OCI-LY7 (cell line): ENCODE data around the gene NIM1K. TPM values are rescaled to one million over a fixed set of nuclear protein-coding genes. Genes with fewer than 3 reads are reported as not detected.

Source experiments
- BruUV-seq: library from RNA; stranded (reverse); fragments of 400-500 nt; replicated peaks from 2 replicates; lab custom pipeline; 2021; lab: Mats Ljungman, UMichigan
- CTCF ChIA-PET: fragments of 300-600 bp; sonication (Branson Sonifier 250); formaldehyde crosslinking; loops from one replicate; lab custom pipeline; 2022; ENCODE audit warnings: antibody characterized with exemption; ENCODE audit not compliant: unreplicated experiment; lab: Charles Lee
- POLR2A ChIA-PET: fragments of 300-600 bp; sonication (Branson Sonifier 250); formaldehyde crosslinking; loops from one replicate; lab custom pipeline; 2022; ENCODE audit warnings: antibody characterized with exemption; lab: Charles Lee
- DNase-seq: peaks from one replicate; pipeline ENCODE4 v3.0.0-alpha.2; 2015; ENCODE audit warnings: low spot score
- H2AFZ ChIP-seq: fragments of 200-600 bp; sonication (generic), shearing (Covaris generic); 2 replicates; pipeline ENCODE4 v1.6.1; 2014; ENCODE audit warnings: mild to moderate bottlenecking, antibody characterized with exemption, low read length, moderate library complexity
- H3K27ac ChIP-seq: fragments of 200-600 bp; sonication (generic); 2 replicates; pipeline ENCODE4 v1.5.1; 2014; ENCODE audit warnings: mixed run types, low read depth, mild to moderate bottlenecking, moderate library complexity, low read length, inconsistent platforms; ENCODE audit not compliant: poor library complexity, severe bottlenecking
- H3K36me3 ChIP-seq: fragments of 200-600 bp; sonication (generic); 2 replicates; pipeline ENCODE4 v1.6.1; 2014; ENCODE audit warnings: mild to moderate bottlenecking, antibody characterized with exemption, low read length, moderate library complexity, mixed read lengths; ENCODE audit not compliant: insufficient read depth
- H3K4me1 ChIP-seq: fragments of 200-600 bp; sonication (generic); 2 replicates; pipeline ENCODE4 v1.5.1; 2014; ENCODE audit warnings: mild to moderate bottlenecking, low read length; ENCODE audit not compliant: insufficient read depth, poor library complexity, severe bottlenecking
- H3K4me2 ChIP-seq: fragments of 200-600 bp; sonication (generic); 2 replicates; pipeline ENCODE4 v1.6.1; 2014; ENCODE audit warnings: mild to moderate bottlenecking, low read length
- H3K4me3 ChIP-seq: fragments of 200-600 bp; sonication (generic); 2 replicates; pipeline ENCODE4 v1.5.1; 2014; ENCODE audit warnings: mild to moderate bottlenecking, low read depth, low read length; ENCODE audit not compliant: poor library complexity, severe bottlenecking
- H3K79me2 ChIP-seq: fragments of 200-600 bp; sonication (generic); 2 replicates; pipeline ENCODE4 v1.6.1; 2016; ENCODE audit warnings: low read depth, mild to moderate bottlenecking, low read length, moderate library complexity, mixed read lengths; ENCODE audit not compliant: insufficient read depth
- H3K9me2 ChIP-seq: fragments of 200-600 bp; sonication (generic); 2 replicates; pipeline ENCODE4 v1.6.1; 2016; ENCODE audit warnings: mild to moderate bottlenecking, low read length, mixed read lengths; ENCODE audit not compliant: insufficient read depth
- H3K9me3 ChIP-seq: fragments of 200-600 bp; sonication (generic); 2 replicates; pipeline ENCODE4 v1.6.1; 2014; ENCODE audit warnings: mild to moderate bottlenecking, mixed run types, low read length, mixed read lengths
- H4K20me1 ChIP-seq: fragments of 200-600 bp; sonication (generic); 2 replicates; pipeline ENCODE4 v1.6.1; 2014; ENCODE audit warnings: mild to moderate bottlenecking, antibody characterized with exemption, low read length, moderate library complexity, mixed read lengths; ENCODE audit not compliant: insufficient read depth
- CTCF ChIP-seq: fragments of 200-600 bp; sonication (generic); conservative IDR thresholded peaks from 2 replicates; pipeline ENCODE4 v1.5.1; 2014; ENCODE audit warnings: mild to moderate bottlenecking, antibody characterized with exemption, low read length, moderate library complexity, mixed read lengths
- EZH2phosphoT487 ChIP-seq: fragments of 200-600 bp; sonication (generic); IDR thresholded peaks from 2 replicates; pipeline ENCODE4 v1.6.1; 2018; ENCODE audit warnings: low read depth, borderline replicate concordance, mild to moderate bottlenecking, mixed run types, antibody characterized with exemption, low read length, moderate library complexity, mixed read lengths
- intact Hi-C: fragments of 100-400 bp; cut with micrococcal nuclease; formaldehyde crosslinking; loops from one replicate; pipeline ENCODE4 v1.10.0; 2022; ENCODE audit not compliant: unreplicated experiment
- total RNA-seq, 2 experiments: library from RNA; depleted of rRNA in 1 of 2; stranded (reverse); fragments of >200 nt in 1 of 2; shearing (Covaris generic) in 1 of 2; gene quantifications; 2 replicates each; pipeline ENCODE4 v1.2.3, GENCODE V29; 2014 to 2022

NIM1K gene
- total RNA-seq, 2 experiments from 2014 or later: 0.41 to 0.68 TPM

- no peaks in the 10 kb centered on the region for H3K4me1 ChIP-seq
- no peak overlapping the region for H3K4me2 ChIP-seq
- ChIA-PET POLR2A (no interaction called here), CTCF (no interaction called here)
- BruUV-seq: no TSS peak
- TF ChIP-seq EZH2phosphoT487 (no peak), CTCF (no peak)
- H2AFZ ChIP-seq: no peak overlapping the region
- H3K4me3 ChIP-seq: no peak overlapping the region
- no peaks in the 10 kb centered on the region for H4K20me1 ChIP-seq
- H3K9me3 ChIP-seq: no peaks in the 10 kb centered on the region
- no peaks in the 10 kb centered on the region for H3K9me2 ChIP-seq
- intact Hi-C loops: no loop called here
- H3K27ac ChIP-seq: no peak overlapping the region
- DNase-seq: no peak
- no peaks in the 10 kb centered on the region for H3K36me3 ChIP-seq
- H3K79me2 ChIP-seq: no peaks in the 10 kb centered on the region
These were observed 18.5 kb downstream of the NIM1K start for GRCh38 chr5:43210570-43210969.

- no peak overlapping the region for H2AFZ ChIP-seq
- intact Hi-C loops: no loop called here
- H3K79me2 ChIP-seq: no peaks in the 10 kb centered on the region
- H3K4me1 ChIP-seq: no peaks in the 10 kb centered on the region
- CTCF ChIA-PET: no interaction called here
- H3K27ac ChIP-seq: no peak overlapping the region
- TF ChIP-seq EZH2phosphoT487: no peak
- TF ChIP-seq CTCF: no peak
- no peak overlapping the region for H3K4me3 ChIP-seq
- DNase-seq: no peak
- no peak overlapping the region for H3K4me2 ChIP-seq
- POLR2A ChIA-PET: interaction anchor here (0.7 kb wide), 1 partner anchor 20 kb away, joined by 5 read pairs; no protein-coding TSS in a partner anchor
- H3K9me3 ChIP-seq: no peaks in the 10 kb centered on the region
- BruUV-seq: no TSS peak
- H4K20me1 ChIP-seq: no peaks in the 10 kb centered on the region
- H3K9me2 ChIP-seq: no peaks in the 10 kb centered on the region
- H3K36me3 ChIP-seq: no peaks in the 10 kb centered on the region
These were observed 21.9 kb downstream of the NIM1K start for GRCh38 chr5:43213951-43214350.

GRCh38 chr5:43215073-43215631, 23.1 kb downstream of the NIM1K start:
- no peaks in the 10 kb centered on the region for H3K79me2 ChIP-seq
- H3K4me3 ChIP-seq: no peak overlapping the region
- no peaks in the 10 kb centered on the region for H3K9me2 ChIP-seq
- no peaks in the 10 kb centered on the region for H3K36me3 ChIP-seq
- POLR2A ChIA-PET: interaction anchor here (0.6 to 0.7 kb wide), 3 partner anchors 12 to 125 kb away, joined by 3 read pairs; no protein-coding TSS in a partner anchor
- H3K9me3 ChIP-seq: no peaks in the 10 kb centered on the region
- H3K4me2 ChIP-seq: no peak overlapping the region
- H2AFZ ChIP-seq: no peak overlapping the region
- TF ChIP-seq CTCF (no peak), EZH2phosphoT487 (no peak)
- intact Hi-C loops: no loop called here
- H3K27ac ChIP-seq: no peak overlapping the region
- no peaks in the 10 kb centered on the region for H3K4me1 ChIP-seq
- no TSS peak for BruUV-seq
- H4K20me1 ChIP-seq: no peaks in the 10 kb centered on the region
- CTCF ChIA-PET: no interaction called here
- no peak for DNase-seq
